CD14-positive monocyte (primary cell): ENCODE results near the gene CMTM4. TPM values are rescaled to one million over a fixed set of nuclear protein-coding genes. Genes with fewer than 3 reads are reported as not detected.
"Not testable (repeated sequence)": the region's sequence is repeated elsewhere in the genome, so short reads cannot be mapped to it uniquely, and the experiment has no call there.

ENCODE experiments used
- DNase-seq, 3 donors: peaks; one replicate each; pipeline ENCODE4 v3.0.0-alpha.2; 2011 to 2022
- H2AFZ ChIP-seq: 2 replicates; pipeline ENCODE4 v1.6.0; 2012; ENCODE audit warnings: mild to moderate bottlenecking, low read depth, low read length, inconsistent platforms; ENCODE audit not compliant: insufficient read depth, poor library complexity, severe bottlenecking
- H3K27ac ChIP-seq, 2 donors: 1 replicate in 1 of 2; 2 replicates in 1 of 2; pipeline ENCODE4 v1.5.1; 2012 to 2013; ENCODE audit warnings: low read length in 2 of 2, control low read depth in 1 of 2, inconsistent platforms in 1 of 2, low read depth in 1 of 2, mild to moderate bottlenecking in 1 of 2
- H3K27me3 ChIP-seq, 2 donors: one replicate each; pipeline versions ENCODE4 v1.6.0 to v1.6.1; 2011 to 2013; ENCODE audit warnings: low read length in 2 of 2; ENCODE audit not compliant: control insufficient read depth in 2 of 2, insufficient read depth in 2 of 2
- H3K36me3 ChIP-seq, 2 donors: replicated peaks in 1 of 2; 1 replicate in 1 of 2; 2 replicates in 1 of 2; pipeline versions ENCODE4 v1.5.1 to v1.6.1; 2012 to 2013; ENCODE audit warnings: low read length in 2 of 2, control low read depth in 1 of 2, inconsistent platforms in 1 of 2, mild to moderate bottlenecking in 1 of 2; ENCODE audit not compliant: insufficient read depth in 2 of 2, control insufficient read depth in 1 of 2
- H3K4me1 ChIP-seq, 2 donors: 1 replicate in 1 of 2; 2 replicates in 1 of 2; pipeline versions ENCODE4 v1.5.1 to v1.6.1; 2012 to 2013; ENCODE audit warnings: low read length in 2 of 2, control low read depth in 1 of 2, inconsistent platforms in 1 of 2, mild to moderate bottlenecking in 1 of 2, moderate library complexity in 1 of 2; ENCODE audit not compliant: insufficient read depth in 2 of 2, control insufficient read depth in 1 of 2
- H3K4me2 ChIP-seq: replicated peaks from 2 replicates; pipeline ENCODE3; 2012; ENCODE audit warnings: low read length, moderate library complexity, mild to moderate bottlenecking; ENCODE audit not compliant: poor library complexity, severe bottlenecking; ENCODE audit errors: extremely low read depth
- H3K4me3 ChIP-seq, 3 experiments: fragments of 200-600 bp in 1 of 3; sonication (generic) in 1 of 3; replicated peaks in 1 of 3; 1 replicate in 2 of 3; 2 replicates in 1 of 3; pipeline ENCODE4 v1.5.1; 2011 to 2013; ENCODE audit warnings: low read length in 3 of 3, mild to moderate bottlenecking in 3 of 3, control low read depth in 2 of 3, low read depth in 2 of 3, inconsistent platforms in 1 of 3, moderate library complexity in 1 of 3
- H3K79me2 ChIP-seq: 2 replicates; pipeline ENCODE4 v1.6.0; 2012; ENCODE audit warnings: mild to moderate bottlenecking, control low read depth, inconsistent platforms, low read length, moderate library complexity; ENCODE audit not compliant: insufficient read depth
- H3K9ac ChIP-seq: 2 replicates; pipeline ENCODE4 v1.6.0; 2017; ENCODE audit warnings: low read length, mild to moderate bottlenecking; ENCODE audit not compliant: insufficient read depth, poor library complexity, severe bottlenecking
- H3K9me3 ChIP-seq, 2 donors: replicated peaks in 1 of 2; 1 replicate in 1 of 2; 2 replicates in 1 of 2; pipeline versions ENCODE4 v1.5.1 to v1.6.1; 2012 to 2013; ENCODE audit warnings: low read length in 2 of 2, control low read depth in 1 of 2; ENCODE audit not compliant: control insufficient read depth in 1 of 2, insufficient read depth in 1 of 2
- H4K20me1 ChIP-seq: 2 replicates; pipeline ENCODE4 v1.6.0; 2012; ENCODE audit warnings: mild to moderate bottlenecking, low read length, control low read depth, moderate library complexity; ENCODE audit not compliant: insufficient read depth
- H3K27ac Mint-ChIP-seq, 7 donors: one replicate each; pipeline ENCODE4 v1.8.0; 2020; ENCODE audit warnings: mild to moderate bottlenecking in 7 of 7, mixed read lengths in 7 of 7, moderate library complexity in 6 of 7, inconsistent platforms in 2 of 7
- H3K27me3 Mint-ChIP-seq, 3 donors: one replicate each; pipeline ENCODE4 v1.8.0; 2021 to 2022; ENCODE audit warnings: low read depth in 3 of 3, mild to moderate bottlenecking in 3 of 3, mixed read lengths in 3 of 3, moderate library complexity in 3 of 3, inconsistent platforms in 1 of 3
- H3K36me3 Mint-ChIP-seq, 2 donors: one replicate each; pipeline ENCODE4 v1.8.0; 2020; ENCODE audit warnings: mixed read lengths in 2 of 2, inconsistent platforms in 1 of 2, mild to moderate bottlenecking in 1 of 2
- H3K4me1 Mint-ChIP-seq: one replicate; pipeline ENCODE4 v1.8.0; 2020; ENCODE audit warnings: mild to moderate bottlenecking, mixed read lengths
- H3K4me3 Mint-ChIP-seq, 2 donors: one replicate each; pipeline ENCODE4 v1.8.0; 2020; ENCODE audit warnings: mild to moderate bottlenecking in 2 of 2, mixed read lengths in 2 of 2, moderate library complexity in 1 of 2
- H3K9me3 Mint-ChIP-seq, 7 donors: one replicate each; pipeline ENCODE4 v1.8.0; 2020 to 2022; ENCODE audit warnings: mixed read lengths in 7 of 7, mild to moderate bottlenecking in 6 of 7, moderate library complexity in 6 of 7, inconsistent platforms in 2 of 7
- CTCF ChIP-seq: fragments of 200-600 bp; IDR thresholded peaks from one replicate; pipeline ENCODE4 v1.8.0; 2022; ENCODE audit warnings: antibody characterized with exemption, mild to moderate bottlenecking
- WGBS: methylation state at CpG from one replicate; pipeline ENCODE4 v1.1.5; 2013; ENCODE audit warnings: missing lambda C conversion rate; ENCODE audit not compliant: insufficient coverage; 5-methylcytosine and 5-hydroxymethylcytosine counted together
- intact Hi-C, 2 donors: fragments of 100-400 bp; cut with micrococcal nuclease; formaldehyde crosslinking; loops; one replicate each; pipeline versions ENCODE4 v1.15.0 to v1.15.1; 2023
- polyA plus RNA-seq, 3 donors: library from polyadenylated mRNA; depleted of rRNA in 1 of 3; unstranded in 2 of 3; stranded (reverse) in 1 of 3; fragments of 300-500 nt in 2 of 3; fragments of >200 nt in 1 of 3; fragmentation: Illumina TruSeq in 2 of 3; gene quantifications; 1 replicate in 2 of 3; 2 replicates in 1 of 3; pipeline ENCODE4 v1.2.3, GENCODE V29; 2012 to 2021

Gene CMTM4
- polyA plus RNA-seq, 3 donors = 0.41 to 21.2 (median 0.45) TPM

GRCh38 chr16:66568355-66568754, 128.2 kb downstream of the CMTM4 start:
- peaks cover 28% of the 10 kb centered on the region for H3K79me2 ChIP-seq
- TF ChIP-seq CTCF = no peak
- H3K27ac Mint-ChIP-seq = no peak overlapping the region
- no peak overlapping the region for H3K4me2 ChIP-seq
- H4K20me1 ChIP-seq = peaks cover 47% of the 10 kb centered on the region
- no peak overlapping the region for H3K4me3 Mint-ChIP-seq
- H3K36me3 ChIP-seq = peaks cover 39 to 47% of the 10 kb centered on the region in 2 donors
- no peaks in the 10 kb centered on the region for H3K27me3 ChIP-seq
- intact Hi-C loops = loop anchor here in 1 of 2 donors (5.0 kb wide), 1 partner anchor 34 kb away; the partner anchor contains the start of gene CMTM3
- H3K27me3 Mint-ChIP-seq = no peaks in the 10 kb centered on the region
- 100% methylated on average over 1 of the region's 2 CpGs for WGBS
- H3K27ac ChIP-seq = no peak overlapping the region
- H3K9me3 Mint-ChIP-seq = peaks cover 0 to 4% (median 0%) of the 10 kb centered on the region in 7 donors
- no peak for DNase-seq
- no peak overlapping the region for H2AFZ ChIP-seq
- H3K9ac ChIP-seq = no peak overlapping the region
- H3K36me3 Mint-ChIP-seq = peaks cover 54 to 69% of the 10 kb centered on the region in 2 donors
- peaks cover 7 to 17% of the 10 kb centered on the region in 2 donors for H3K4me1 ChIP-seq
- peaks cover 18% of the 10 kb centered on the region for H3K4me1 Mint-ChIP-seq
- no peaks in the 10 kb centered on the region for H3K9me3 ChIP-seq
- no peak overlapping the region for H3K4me3 ChIP-seq

- H4K20me1 ChIP-seq = peaks cover 57% of the 10 kb centered on the region
- not testable (repeated sequence) for H3K27ac Mint-ChIP-seq, H3K9ac ChIP-seq, H3K4me3 ChIP-seq, H3K27me3 Mint-ChIP-seq, H2AFZ ChIP-seq, H3K9me3 ChIP-seq, H3K4me3 Mint-ChIP-seq, H3K27me3 ChIP-seq, H3K27ac ChIP-seq, H3K4me2 ChIP-seq, H3K9me3 Mint-ChIP-seq, DNase-seq
- WGBS = no CpG with 5 or more reads among the region's 3 CpGs
- H3K4me1 ChIP-seq = peaks cover 7 to 24% of the 10 kb centered on the region in 2 donors
- H3K36me3 ChIP-seq = peaks cover 44 to 58% of the 10 kb centered on the region in 2 donors
- Mint-ChIP-seq H3K4me1 (peaks cover 22% of the 10 kb centered on the region), H3K36me3 (peaks cover 61 to 76% of the 10 kb centered on the region in 2 donors)
- intact Hi-C loops = loop anchor here in 1 of 2 donors (5.0 kb wide), 1 partner anchor 35 kb away; the partner anchor contains the start of gene CMTM3
- H3K79me2 ChIP-seq = peaks cover 39% of the 10 kb centered on the region
These were observed 129.3 kb downstream of the CMTM4 start for GRCh38 chr16:66567270-66567669.
